ENCODE measurements around the gene NDUFC1. TPM values are rescaled to one million over a fixed set of nuclear protein-coding genes. Genes with fewer than 3 reads are reported as not detected.

The NDUFC1 gene
- total RNA-seq, 2 experiments from 2014 or later = 37.3 to 42.4 TPM

DNA sequence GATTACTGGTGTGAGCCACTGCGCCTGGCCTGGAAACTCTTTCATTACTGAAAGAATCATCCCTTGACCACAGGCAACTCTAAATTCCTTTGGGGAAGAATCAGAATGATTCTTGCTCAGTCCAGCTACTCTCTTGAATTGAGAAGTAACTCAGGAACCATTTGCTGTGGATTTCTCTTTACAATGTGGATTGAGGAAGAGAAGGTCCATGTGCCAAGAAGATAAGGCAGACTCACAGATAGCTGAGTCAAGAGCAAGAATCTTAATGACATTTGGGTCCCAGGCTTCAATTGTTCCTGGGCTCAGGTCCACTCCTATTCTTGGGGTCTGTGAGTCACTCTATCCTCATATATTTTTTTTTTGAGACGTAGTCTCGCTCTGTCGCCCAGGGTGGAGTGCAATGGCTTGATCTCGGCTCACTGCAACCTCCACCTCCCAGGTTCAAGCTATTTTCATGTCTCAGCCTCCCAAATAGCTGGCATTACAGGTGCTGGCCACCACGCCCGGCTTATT lies 16.0 kb downstream of the NDUFC1 start:
- POLR2A ChIA-PET = interaction anchor here (0.7 kb wide), 1 partner anchor 13 kb away, joined by 4 read pairs; no protein-coding TSS in a partner anchor

DNA sequence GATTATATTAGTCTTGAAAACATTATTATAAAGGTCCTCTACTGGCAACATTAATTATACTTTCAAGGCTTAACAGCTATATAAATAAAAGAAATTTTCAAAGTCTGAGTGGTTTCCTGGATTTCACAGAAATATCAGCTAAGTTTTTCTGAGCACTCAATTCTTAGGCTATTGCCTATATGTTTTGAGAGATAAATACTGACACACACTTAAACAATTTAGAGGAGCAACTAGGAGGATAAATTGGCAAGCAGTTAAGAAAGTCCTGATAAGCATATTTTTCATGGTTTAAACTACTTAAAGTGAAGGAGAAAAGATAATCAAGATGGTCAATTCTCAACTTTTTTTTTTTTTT lies 19.6 kb downstream of the NDUFC1 start:
- POLR2A ChIA-PET = no interaction called here
- peaks cover 43% of the 10 kb centered on the region for H3K27me3 Mint-ChIP-seq

More for the DNA sequence above, 16.0 kb downstream of the NDUFC1 start:
- peaks cover 9% of the 10 kb centered on the region for H3K27me3 Mint-ChIP-seq
- H3K36me3 Mint-ChIP-seq (ENCODE audit: low read depth) = peaks cover 23% of the 10 kb centered on the region
- no peak for DNase-seq
- no peaks in the 10 kb centered on the region for H3K4me1 Mint-ChIP-seq
- H3K27ac Mint-ChIP-seq = no peak overlapping the region
- CTCF ChIA-PET = interaction anchor here (1.0 to 2.0 kb wide), 3 partner anchors 9 to 16 kb away, joined by 3 to 7 read pairs (median 5); partner anchors contain the start of genes NAA15 and NDUFC1
- no peak overlapping the region for H3K4me3 Mint-ChIP-seq
- H3K9me3 Mint-ChIP-seq = peaks cover 10% of the 10 kb centered on the region

DNA sequence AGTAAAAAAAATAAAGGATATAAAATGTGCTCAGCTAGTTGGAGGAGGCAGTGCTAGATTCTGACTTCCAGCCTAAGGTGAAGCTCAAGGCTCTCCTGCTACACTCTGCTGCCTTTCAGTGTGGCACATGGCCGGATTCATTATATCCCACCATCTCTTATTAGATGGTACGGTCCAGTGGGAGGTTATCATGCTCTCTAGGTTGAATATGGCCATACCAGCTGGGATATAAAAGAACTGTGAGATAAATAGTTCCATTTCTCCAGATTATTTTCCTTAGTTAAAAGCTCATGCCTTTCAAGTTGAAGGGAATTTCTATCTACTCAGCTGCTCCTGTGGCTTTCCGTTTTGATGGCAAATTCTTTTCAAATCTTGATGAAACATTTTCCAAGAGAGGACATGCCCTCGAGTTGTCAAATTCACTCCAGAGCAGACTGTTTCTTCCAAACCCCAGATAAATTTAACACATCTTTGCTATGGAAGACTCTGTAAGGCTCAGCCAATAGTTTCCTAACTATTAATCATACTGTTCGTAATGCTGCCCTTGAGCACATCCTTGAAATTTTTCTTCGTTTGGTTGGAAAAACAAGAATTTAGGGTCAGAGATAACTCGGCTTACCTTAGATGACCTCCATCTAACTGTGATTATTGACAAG lies 20.1 kb downstream of the NDUFC1 start:
- DNase-seq = no peak
- no peak overlapping the region for H3K27ac Mint-ChIP-seq
- peaks cover 19% of the 10 kb centered on the region for H3K4me1 Mint-ChIP-seq
- peaks cover 10% of the 10 kb centered on the region for H3K9me3 Mint-ChIP-seq
- peaks cover 13% of the 10 kb centered on the region for H3K36me3 Mint-ChIP-seq (ENCODE audit: low read depth)
- ChIA-PET POLR2A (no interaction called here), CTCF (interaction anchor here (1.0 to 3.0 kb wide), 2 partner anchors 8 to 14 kb away, joined by 4 to 15 read pairs; no protein-coding TSS in a partner anchor)
- no peak overlapping the region for H3K4me3 Mint-ChIP-seq
- H3K27me3 Mint-ChIP-seq = peaks cover 46% of the 10 kb centered on the region

More for the DNA sequence above, 19.6 kb downstream of the NDUFC1 start:
- CTCF ChIA-PET = interaction anchor here (3.0 kb wide), 1 partner anchor 13 kb away, joined by 15 read pairs; no protein-coding TSS in a partner anchor
- Mint-ChIP-seq H3K9me3 (peaks cover 10% of the 10 kb centered on the region), H3K4me1 (peaks cover 19% of the 10 kb centered on the region), H3K36me3 (ENCODE audit: low read depth) (peaks cover 13% of the 10 kb centered on the region), H3K27ac (no peak overlapping the region), H3K4me3 (no peak overlapping the region)
- DNase-seq = no peak

DNA sequence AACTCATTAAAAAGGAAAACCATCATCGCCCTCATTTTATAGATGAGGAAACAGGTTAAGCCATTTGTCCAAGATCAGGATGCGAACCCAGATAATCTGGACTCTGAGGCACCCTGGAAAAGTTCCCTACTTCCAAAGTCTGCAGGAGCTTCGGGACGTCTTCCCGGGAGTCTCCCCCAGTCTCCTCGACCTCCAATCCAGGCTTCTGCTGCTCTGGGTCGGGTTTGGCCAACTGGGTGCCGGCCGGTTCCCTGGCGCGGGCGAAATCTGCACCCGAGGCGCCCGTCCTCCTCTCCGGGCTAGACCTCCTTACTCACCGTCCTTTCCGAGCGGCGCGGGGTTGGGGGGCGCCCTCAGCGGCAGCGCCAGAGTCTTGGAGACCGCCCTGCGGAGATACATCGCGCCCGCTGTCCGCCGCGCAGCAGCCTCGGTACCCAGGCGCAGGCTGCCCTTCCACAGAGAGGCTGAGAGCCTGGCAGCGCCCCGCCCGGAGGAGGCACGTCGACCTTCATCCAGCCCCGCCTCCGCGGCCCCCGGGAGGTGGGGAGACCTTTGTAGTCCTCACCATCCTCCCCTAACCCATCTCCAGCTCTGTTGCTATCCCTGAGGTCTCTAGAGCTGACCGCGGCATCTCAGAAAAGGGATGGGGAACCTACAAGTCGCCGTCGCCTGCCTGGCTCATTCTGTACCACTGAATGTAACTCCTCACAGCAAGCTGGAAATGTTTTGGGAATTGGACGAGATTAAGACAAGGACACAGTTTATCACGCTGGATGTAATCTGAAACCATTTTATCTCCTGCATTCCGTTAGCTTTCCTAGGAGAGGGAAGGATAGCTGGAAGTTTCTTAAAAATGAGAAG lies 22.3 kb downstream of the NDUFC1 start, which contains the start of gene MGARP:
MGARP (minus strand) TSS at position 466 of the 861 bp plus-strand sequence; CDS start at position 399, 67 bp downstream.
- Mint-ChIP-seq H3K9me3 (peaks cover 6% of the 10 kb centered on the region), H3K4me3 (peak within 1 kb of the TSS; percentile 63), H3K27ac (no peak within 1 kb of the TSS), H3K36me3 (ENCODE audit: low read depth) (peaks cover 8% of the 10 kb centered on the region), H3K27me3 (peaks cover 56% of the 10 kb centered on the region), H3K4me1 (peaks cover 19% of the 10 kb centered on the region)
- ChIA-PET CTCF (interaction anchor here (0.7 to 3.0 kb wide), 5 partner anchors 10 to 262 kb away, joined by 3 to 15 read pairs (median 3); no protein-coding TSS in a partner anchor), POLR2A (no interaction called here)
- no peak for DNase-seq

DNA sequence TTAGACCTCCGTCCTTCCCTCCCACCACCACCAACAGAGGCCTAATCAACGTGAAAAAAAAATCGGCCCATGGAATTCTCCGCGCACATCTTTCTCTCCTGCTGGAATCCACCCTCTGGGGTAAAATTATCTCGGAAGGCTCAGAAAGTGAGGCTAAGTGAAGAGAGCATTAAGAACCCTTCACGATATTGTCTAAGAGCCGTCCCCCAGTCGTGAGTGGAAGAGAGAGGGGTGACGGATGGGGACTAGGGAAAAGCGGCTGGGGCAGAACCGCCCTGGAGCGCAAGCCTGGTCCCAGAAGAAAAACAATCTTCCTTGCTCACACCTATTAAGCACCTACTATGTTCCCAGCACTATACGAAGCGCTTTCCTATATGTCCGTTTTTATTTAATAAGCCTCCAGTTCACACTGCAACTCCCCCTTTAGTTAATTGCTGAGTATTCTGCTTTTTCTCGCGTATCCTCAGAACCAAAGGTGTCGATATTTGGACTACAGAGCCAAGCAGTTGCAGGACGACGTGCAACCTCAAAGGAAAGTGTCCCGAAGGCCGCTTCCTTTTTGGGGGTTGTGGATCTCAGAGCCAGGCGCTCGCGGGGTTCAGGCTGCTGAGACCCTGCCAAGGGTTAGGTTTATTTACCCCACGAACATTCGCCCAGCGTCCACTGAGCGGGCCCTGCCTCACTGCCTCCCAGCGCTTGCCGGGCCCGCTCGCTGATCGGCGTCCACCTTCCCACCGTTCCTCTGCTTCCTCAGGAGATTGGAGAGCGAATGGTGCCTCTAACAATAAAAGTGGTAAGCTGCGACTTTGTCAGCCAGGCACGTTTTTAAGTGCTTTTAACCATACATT lies 23.1 kb downstream of the NDUFC1 start:
- Mint-ChIP-seq H3K9me3 (no peaks in the 10 kb centered on the region), H3K4me3 (peak overlapping the region; percentile 63), H3K4me1 (peaks cover 19% of the 10 kb centered on the region), H3K27me3 (peaks cover 56% of the 10 kb centered on the region), H3K27ac (no peak overlapping the region), H3K36me3 (ENCODE audit: low read depth) (peaks cover under 1% of the 10 kb centered on the region)
- DNase-seq = no peak
- CTCF ChIA-PET = interaction anchor here (0.7 to 1.2 kb wide), 2 partner anchors 20 to 261 kb away, joined by 3 read pairs; no protein-coding TSS in a partner anchor
- POLR2A ChIA-PET = no interaction called here

DNA sequence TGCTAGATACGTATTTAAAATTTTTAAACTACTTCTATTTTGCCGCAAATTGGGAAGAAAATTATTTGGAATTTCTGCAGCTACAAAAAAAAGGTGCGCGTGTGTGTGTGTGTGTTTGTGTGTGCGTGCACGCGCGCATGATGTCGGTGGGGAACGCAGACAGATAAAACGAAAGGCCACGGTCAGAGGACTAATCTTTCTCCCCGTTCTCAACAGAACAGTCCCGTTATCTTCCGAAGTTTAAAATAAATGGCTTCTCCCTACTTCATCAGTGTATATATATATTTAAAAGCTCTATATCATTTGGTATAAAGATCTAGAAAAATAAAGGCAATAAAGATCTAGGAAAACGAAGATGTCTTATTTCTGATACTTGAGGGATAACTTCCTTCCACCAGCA lies 23.8 kb downstream of the NDUFC1 start:
- CTCF ChIA-PET = no interaction called here
- H3K27me3 Mint-ChIP-seq = peaks cover 56% of the 10 kb centered on the region

DNA sequence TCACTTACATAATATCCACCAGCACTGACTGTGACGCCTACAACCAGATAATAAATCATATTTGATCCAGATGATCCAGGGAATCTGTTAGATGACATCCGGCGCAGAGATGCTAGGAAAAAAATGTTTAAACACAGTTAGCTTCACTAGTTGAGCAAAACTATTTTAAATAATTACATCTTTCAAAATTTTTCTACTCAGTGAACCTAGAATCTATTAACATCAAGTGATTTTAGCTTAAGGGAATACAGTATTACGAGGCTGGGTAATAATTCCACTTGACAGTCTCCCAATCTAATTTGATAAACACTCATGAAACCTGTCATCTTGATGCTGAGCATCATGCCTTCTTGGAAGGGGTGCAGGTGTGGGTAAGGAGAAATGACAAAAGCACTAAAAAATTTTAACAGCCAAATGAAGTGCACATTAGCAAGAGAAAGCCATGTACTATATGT lies 27.0 kb downstream of the NDUFC1 start:
- Mint-ChIP-seq H3K9me3 (no peaks in the 10 kb centered on the region), H3K36me3 (ENCODE audit: low read depth) (no peaks in the 10 kb centered on the region), H3K4me1 (peaks cover 16% of the 10 kb centered on the region), H3K27ac (no peak overlapping the region), H3K27me3 (peaks cover 38% of the 10 kb centered on the region), H3K4me3 (no peak overlapping the region)
- DNase-seq = no peak
- CTCF ChIA-PET = interaction anchor here (0.9 kb wide), 1 partner anchor 20 kb away, joined by 3 read pairs; no protein-coding TSS in a partner anchor
- POLR2A ChIA-PET = no interaction called here

More for the DNA sequence above, 23.8 kb downstream of the NDUFC1 start:
- H3K36me3 Mint-ChIP-seq (ENCODE audit: low read depth) = no peaks in the 10 kb centered on the region
- POLR2A ChIA-PET = no interaction called here
- H3K4me3 Mint-ChIP-seq = no peak overlapping the region
- H3K4me1 Mint-ChIP-seq = peaks cover 19% of the 10 kb centered on the region
- H3K27ac Mint-ChIP-seq = no peak overlapping the region
- H3K9me3 Mint-ChIP-seq = no peaks in the 10 kb centered on the region
- DNase-seq = no peak

DNA sequence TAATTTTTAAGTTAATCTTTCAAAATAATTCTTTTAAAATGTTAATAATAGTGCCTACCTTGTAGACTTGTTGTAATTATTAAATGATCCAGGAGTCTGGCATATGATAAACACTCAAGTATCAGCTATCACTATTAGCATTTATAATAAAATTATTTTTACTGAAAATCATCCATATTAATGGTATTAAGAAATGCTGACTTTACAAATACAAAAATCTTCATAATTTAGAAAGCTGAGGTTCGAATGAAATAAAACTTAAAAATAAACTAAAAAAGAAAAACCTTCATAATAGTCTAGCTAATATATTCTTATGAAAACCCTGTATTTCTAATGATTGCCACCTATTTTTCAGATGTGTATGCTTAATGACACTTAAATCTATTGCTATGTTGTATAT lies 27.5 kb downstream of the NDUFC1 start:
- ChIA-PET POLR2A (no interaction called here), CTCF (interaction anchor here (0.9 kb wide), 1 partner anchor 21 kb away, joined by 3 read pairs; no protein-coding TSS in a partner anchor)
- Mint-ChIP-seq H3K4me3 (no peak overlapping the region), H3K27me3 (peaks cover 33% of the 10 kb centered on the region), H3K4me1 (peaks cover 12% of the 10 kb centered on the region), H3K9me3 (no peaks in the 10 kb centered on the region), H3K36me3 (ENCODE audit: low read depth) (no peaks in the 10 kb centered on the region), H3K27ac (no peak overlapping the region)
- no peak for DNase-seq

DNA sequence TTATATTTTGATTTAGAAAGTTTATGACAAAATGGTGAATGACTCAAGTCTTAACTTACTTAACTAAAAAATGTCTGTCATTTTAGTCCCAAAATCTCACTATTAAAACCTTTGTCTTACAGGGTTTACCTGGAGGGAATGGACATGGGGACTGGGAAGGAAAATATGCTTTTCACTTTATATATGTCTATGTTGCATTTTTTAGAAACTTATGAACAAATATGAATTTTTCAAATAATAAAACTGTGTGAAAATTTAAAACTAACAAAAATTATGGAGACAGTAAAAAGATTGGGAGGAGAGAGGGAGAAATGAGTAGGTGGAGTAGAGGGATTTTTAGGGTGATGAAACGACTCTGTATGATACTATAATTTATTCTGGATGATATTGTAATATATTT lies 28.4 kb downstream of the NDUFC1 start:
- POLR2A ChIA-PET = no interaction called here
- no peak overlapping the region for H3K4me3 Mint-ChIP-seq
- H3K4me1 Mint-ChIP-seq = peaks cover 2% of the 10 kb centered on the region

DNA sequence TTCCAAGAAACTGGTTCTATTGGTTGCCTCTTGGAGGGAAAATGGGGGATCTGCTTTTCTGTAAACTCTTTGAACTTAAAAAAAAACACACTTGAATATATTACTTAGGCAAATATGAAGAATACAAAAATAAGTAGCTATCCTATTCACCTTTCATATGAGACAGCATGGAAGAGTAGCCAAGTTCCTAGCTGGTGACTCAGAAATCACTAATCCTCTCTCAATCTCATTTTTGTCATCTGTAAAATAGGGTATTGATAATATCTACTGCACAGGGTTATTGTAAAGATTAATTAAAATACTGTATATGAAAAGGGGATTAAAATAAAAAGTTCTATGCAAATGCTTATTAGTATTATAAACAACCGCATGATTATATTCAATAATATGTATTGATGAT lies 35.0 kb downstream of the NDUFC1 start:
- CTCF ChIA-PET = interaction anchor here (1.7 kb wide), 1 partner anchor 43 kb away, joined by 4 read pairs; no protein-coding TSS in a partner anchor
- DNase-seq = no peak
- Mint-ChIP-seq H3K9me3 (no peaks in the 10 kb centered on the region), H3K27me3 (peaks cover 13% of the 10 kb centered on the region), H3K4me1 (peaks cover 23% of the 10 kb centered on the region), H3K27ac (no peak overlapping the region), H3K4me3 (no peak overlapping the region), H3K36me3 (ENCODE audit: low read depth) (no peaks in the 10 kb centered on the region)
- POLR2A ChIA-PET = interaction anchor here (0.7 kb wide), 1 partner anchor 54 kb away, joined by 4 read pairs; no protein-coding TSS in a partner anchor

More for the DNA sequence above, 28.4 kb downstream of the NDUFC1 start:
- CTCF ChIA-PET = no interaction called here
- Mint-ChIP-seq H3K36me3 (ENCODE audit: low read depth) (no peaks in the 10 kb centered on the region), H3K27me3 (peaks cover 25% of the 10 kb centered on the region), H3K27ac (no peak overlapping the region), H3K9me3 (no peaks in the 10 kb centered on the region)
- DNase-seq = no peak

DNA sequence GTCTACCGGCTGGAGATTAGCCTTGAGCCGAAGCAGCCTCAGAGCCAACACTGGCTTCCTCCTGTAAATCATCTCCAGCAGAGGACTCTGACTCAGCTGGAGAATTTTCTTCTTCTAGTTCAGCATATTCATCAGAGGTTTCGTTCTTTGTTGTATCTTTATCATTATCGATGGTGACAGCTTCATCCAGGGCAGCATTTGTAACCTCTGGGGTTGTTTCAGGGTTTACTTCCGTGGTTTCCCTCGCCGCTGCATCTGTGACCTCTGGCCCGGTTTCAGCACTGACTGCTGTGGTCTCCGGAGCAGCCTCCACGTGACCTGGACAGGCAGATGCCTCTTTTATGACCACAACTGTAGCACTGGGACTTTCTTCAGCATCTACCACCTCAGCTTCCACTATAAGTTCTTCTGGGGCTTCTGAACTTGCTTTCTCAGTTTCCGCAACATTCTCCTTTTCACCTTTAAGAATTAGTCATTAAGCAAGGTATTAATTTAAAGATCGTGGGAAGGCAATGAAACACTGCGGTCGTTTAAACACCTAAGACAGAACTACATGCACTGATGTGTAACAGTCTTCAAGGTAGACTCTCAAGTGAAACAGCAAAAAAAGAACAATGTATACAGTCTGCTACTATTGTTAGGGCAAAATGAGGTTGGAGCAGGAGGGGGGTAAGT lies 35.6 kb downstream of the NDUFC1 start:
- Mint-ChIP-seq H3K4me3 (peak overlapping the region; percentile 68), H3K27me3 (peaks cover 13% of the 10 kb centered on the region), H3K9me3 (no peaks in the 10 kb centered on the region), H3K36me3 (ENCODE audit: low read depth) (no peaks in the 10 kb centered on the region), H3K27ac (peak overlapping the region; percentile 69), H3K4me1 (peaks cover 23% of the 10 kb centered on the region)
- ChIA-PET POLR2A (interaction anchor here (0.9 kb wide), 1 partner anchor 34 kb away, joined by 3 read pairs; the partner anchor contains the start of gene NAA15), CTCF (interaction anchor here (0.8 to 1.7 kb wide), 5 partner anchors 12 to 212 kb away, joined by 3 to 4 read pairs (median 4); no protein-coding TSS in a partner anchor)
- peak; percentile 76 for DNase-seq

All from activated CD4-positive, alpha-beta T cell treated with anti-CD3 and anti-CD28 coated beads, Interleukin-2, amount 10 ng/mL, durations not matched to agents 7 days and 5 days (primary cell).